Hematopoietic multipotent progenitor cell treated with erythropoietin and hydrocortisone succinate and interleukin-3 and kit ligand, for 17 days (in vitro differentiated cells): ENCODE results near the gene ZNF408.

Experiments
- DNase-seq: peaks from one replicate; pipeline ENCODE4 v3.0.0-alpha.2; 2015; ENCODE audit warnings: low spot score

ZNF408 gene

GRCh38 chr11:46676436-46677158 is 24.2 kb upstream of the ZNF408 start:
- DNase-seq = no peak

GRCh38 chr11:46677169-46677568 is 23.7 kb upstream of the ZNF408 start:
- DNase-seq = no peak

DNA sequence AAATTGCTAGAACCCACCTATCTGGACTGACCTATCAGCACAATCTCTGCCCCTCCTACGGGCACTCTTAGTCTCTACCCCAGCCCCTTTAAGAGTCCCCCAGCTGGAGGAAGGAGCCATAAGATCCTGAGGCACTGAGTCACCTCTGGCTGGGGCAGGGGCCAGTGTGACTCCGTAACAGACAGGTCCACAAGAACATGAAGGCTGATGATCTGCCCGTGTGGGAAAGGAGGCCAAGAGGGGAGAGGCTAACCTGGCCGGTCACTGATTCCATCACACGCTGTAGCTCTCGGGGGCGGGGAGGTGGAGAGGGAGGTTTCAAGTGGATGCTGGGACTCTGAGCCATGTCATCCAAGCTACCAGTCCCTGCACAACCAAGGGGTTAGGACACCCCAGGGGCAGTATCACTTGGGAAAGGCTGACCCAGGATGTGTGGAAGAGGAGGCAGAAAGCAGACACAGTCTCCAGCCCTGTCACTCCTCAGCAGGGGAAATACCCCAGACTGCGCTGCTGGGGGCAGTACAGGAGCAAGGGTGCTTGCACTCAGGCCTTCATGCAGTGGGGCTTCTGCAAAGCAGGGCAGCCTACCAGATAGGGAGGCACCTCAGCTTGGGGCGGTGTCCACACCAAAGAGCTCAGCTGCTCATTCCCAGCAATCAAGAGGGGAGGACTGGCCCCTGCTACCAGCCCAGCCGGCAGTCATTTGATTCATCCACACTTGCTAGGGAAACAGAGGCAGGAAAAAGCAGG is 22.7 kb upstream of the ZNF408 start:
- DNase-seq = no peak

DNA sequence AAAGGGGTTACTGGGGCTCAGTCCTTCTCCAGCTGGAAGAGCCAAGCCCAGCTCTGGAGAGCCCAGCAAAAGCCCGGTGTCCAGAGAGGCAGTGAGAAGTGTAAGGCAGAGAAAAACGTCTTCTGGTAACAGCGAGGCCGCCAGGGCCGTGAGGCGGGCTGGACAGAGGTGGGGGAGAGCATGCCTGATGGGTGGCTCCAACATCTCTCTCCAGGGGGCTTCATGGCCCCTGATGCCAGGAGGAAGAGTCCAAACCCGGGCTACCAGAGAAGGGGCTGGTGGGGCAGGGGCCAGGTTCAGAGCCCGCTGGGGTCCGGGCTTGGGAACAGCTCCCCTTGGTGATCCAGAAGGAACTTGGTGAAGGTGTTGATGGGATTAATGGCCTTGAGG is 22.1 kb upstream of the ZNF408 start:
- DNase-seq = no peak

GRCh38 chr11:46679241-46680163 is 21.3 kb upstream of the ZNF408 start:
- DNase-seq = no peak

DNA sequence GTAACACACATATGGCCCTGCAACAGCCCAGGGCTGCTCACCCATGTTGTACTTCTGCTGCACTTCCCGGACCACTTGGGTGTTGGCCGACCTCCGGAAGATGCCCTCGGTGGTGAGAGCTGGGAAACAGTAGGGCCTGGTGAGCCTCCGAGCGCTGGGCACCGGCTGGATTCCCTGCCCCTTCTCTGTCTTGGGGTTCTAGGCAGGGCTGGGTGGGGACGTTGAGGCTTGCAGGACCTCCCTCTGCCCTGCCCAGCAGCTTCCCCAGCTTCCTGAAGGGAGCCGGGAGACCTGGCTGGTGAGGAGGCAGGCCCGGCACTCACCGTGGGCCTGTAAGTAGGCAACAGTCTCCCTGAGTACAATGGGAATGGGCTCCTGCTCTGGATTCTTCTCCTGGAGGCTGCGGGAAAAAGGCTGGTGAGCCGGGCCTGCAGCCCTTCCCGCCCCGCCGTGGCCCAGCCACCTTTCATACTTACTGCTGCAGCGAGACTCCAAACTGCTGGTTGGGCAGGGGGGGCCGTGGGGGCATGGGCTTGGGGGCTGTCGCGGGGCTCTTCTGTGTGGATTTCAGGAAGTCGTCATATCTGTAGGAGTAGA is 20.6 kb upstream of the ZNF408 start:
- DNase-seq = no peak

DNA sequence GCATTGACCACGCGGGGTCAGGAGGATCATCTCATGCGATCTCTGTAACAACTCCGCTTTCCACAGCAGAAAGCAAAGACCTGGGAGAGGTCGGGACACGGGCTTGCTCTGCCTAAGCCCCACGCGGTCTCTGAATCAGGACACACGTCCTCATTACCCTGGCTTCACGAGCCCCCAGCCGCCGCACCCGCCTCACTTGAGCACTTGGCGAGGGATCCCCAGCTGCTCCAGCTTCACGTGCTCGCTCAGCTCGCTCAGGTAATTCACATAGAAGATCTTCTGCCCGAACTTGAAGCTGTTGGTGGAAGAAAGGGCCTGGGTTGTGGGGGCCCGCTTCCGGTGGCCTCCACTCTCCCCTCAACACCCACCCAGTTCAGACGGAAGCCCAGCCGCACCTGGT is 20.0 kb upstream of the ZNF408 start:
- DNase-seq = no peak

- DNase-seq = no peak
Measured at GRCh38 chr11:46681814-46682213, 19.0 kb upstream of the ZNF408 start.

DNA sequence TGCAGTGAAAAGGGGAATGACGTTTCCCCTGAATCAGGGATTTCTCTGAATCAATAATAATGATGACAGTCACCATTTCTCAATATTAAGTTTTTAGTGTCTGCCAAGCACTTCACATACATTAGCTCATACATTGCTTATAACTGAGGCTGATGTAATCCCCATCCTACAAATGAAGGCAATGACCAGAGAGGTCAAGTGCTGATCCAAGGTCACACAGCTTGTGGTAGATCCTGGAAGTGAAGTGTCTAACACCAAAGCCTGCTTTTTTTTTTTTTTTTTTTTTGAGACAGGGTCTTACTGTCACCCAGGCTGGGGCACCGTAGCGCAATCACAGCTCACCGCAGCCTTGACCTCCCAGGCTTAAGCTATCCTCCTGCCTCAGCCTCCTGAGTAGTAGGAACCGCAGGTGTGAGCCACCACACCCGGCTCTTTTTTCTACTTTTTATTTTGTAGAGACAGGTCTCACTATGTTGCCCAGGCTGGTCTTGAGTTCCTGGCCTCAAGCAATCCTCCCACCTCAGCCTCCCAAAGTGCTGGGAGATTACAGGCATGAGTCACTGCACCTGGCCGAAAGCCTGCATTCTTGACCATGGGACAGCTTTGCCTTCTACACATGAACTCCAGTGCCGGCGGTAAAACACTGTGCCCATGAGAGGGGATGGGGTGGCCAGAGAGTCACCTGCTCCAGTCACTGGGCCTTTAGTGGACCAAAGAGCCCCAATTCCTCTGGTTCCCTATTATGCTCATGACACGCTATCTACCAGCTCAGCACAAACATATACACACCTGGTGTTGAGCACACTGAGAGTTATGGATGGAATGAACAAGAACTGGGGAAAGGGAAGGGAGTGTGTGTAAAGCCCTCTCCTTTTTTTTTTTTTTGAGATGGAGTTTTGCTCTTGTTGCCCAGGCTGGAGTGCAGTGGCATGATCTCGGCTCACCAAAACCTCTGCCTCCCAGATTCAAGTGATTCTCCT is 17.8 kb upstream of the ZNF408 start:
- DNase-seq = no peak

DNA sequence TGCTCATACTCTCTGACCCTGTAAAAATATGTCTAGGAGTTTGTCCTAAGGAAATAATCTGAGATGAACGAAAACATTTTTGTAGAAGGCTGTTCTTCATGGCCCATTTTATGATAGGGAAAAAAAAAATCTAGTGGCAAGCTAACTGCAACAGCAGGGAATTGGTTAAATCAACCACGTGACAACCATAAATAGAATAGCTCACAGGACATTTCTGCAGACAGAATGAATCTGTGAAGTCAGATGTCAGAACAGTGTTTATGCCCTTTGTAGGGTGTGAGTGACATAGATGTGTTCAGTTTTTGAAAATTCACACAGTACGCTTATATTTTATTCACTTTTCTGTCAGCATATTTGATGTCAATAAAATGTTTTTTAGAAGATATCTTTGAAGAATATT is 16.5 kb upstream of the ZNF408 start:
- no peak for DNase-seq

DNA sequence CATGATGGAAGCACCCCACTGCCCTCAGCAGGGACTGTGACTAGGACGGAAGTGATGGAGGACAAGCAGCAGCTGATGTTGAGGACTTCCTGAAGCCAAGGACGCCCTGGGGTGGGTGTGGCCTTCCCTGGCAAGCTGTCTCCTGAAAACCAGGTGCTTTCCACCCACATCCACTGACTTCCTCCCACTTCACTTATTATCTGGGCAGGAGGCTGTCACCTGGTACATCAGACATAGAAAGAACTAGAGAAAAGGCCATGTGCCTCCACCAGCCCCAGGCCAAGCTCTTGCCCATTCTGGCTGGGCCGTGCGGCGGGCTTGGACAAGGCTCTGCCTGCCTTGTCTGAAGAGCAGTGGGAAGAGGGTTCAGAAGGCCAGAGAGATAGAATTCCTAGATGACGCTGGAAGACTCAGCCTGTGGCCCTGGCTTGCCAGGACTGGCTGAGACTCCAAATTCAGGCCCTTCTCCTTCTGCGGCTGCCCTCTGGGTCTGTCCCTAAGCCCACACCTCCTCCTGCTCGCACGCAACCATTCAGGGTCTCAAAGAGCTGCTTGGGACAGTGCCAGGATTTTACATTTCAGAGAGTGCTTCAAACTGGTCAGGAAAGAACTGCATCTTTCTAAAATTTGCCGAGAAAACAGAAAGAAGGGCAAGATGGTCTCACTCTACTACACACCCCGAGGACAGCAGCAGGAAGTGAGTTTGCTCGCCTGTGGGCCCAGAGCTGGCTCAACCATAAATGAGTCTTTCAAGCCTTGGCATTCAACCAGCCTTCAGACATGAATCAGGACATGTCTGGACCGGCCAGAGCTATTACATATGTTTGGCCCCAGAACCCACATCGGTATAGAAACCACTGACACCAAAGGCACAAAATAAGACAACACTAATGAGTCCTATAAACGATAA is 13.7 kb upstream of the ZNF408 start:
- DNase-seq = no peak

- DNase-seq = no peak
Measured at GRCh38 chr11:46690702-46691101, 10.1 kb upstream of the ZNF408 start.

DNA sequence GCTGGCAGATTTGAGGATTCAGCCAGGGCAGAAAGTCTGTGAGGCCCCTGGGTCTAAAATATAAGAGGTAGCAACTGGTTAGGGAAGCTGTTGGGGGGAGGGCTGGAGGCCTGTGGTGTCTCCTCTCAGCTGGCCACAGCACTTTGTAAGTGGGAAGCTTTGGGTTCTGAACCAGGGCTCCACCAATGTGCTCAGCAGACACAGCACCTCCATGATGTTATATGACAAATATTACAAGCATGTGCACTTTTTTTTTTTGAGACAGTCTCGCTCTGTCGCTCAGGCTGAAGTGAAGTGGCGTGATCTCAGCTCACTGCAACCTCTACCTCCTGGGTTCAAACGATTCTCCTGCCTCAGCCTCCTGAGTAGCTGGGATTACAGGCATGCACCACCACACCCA is 8.4 kb upstream of the ZNF408 start:
- no peak for DNase-seq

- DNase-seq = no peak
Measured at GRCh38 chr11:46693597-46694012, 7.2 kb upstream of the ZNF408 start.

DNA sequence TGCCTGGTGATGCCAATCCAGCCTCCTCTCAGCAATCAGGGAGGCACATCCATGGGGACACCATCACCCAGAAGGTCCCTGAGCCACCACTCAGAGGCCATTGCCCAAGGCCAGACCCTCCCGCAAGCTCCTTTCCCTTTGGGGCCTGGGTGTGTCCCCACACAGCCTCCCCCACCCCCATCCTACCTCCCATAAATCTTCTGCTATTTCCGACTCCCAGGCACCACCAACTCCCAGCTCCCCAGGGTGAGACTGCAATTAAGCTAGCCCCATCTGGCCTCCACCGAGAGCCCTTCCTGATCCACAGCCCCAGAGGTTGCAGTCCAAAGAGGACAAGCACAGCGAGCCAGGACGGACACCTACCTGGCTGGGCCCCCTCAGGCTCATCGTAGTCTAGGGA is 6.8 kb upstream of the ZNF408 start:
- DNase-seq = no peak

GRCh38 chr11:46694607-46695006 is 6.2 kb upstream of the ZNF408 start:
- DNase-seq = no peak

DNA sequence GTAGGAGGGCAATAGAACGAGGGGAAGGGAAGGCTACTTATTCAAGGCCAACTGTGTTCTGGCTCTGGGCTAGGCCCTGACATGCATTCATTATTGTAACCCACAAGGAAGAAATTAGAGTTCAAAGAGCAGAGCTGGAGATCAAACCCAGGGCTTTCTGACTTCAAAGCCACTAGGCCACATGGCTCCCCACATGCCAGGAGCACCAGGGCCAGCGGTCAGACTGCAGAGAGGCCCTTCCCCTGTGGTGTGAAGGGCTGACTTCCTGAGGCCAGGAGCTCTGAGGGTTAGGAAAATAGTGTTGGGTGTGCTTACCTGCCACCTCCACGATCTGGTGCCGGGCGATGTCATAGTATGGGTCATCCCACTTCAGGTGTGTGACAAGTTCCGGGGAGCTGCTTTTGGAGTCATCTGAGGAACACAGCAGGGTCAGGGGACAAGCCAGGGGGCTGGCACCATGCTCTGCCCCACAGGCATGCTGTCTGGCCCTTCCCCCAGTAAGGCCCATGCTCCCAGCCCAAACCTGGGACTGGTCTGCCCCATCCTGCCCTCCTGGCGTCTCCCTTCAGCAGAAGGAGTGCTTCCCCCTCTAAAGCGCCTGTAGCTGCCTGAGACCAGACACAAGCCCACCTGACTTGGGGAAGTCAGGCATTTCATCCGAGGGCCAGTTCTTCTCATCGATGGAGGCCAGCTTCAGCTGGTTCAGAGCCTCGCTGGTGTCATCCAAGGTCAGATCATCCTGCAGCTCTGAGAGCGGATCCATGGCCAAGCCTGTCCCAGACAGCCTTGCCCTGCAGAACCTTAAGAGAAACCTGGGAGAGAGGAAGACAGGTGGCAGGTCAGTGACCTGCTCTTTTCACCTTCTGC is 5.3 kb upstream of the ZNF408 start:
- DNase-seq = no peak

- DNase-seq = no peak
Measured at GRCh38 chr11:46696212-46696558, 4.6 kb upstream of the ZNF408 start.

GRCh38 chr11:46697303-46697702 is 3.5 kb upstream of the ZNF408 start:
- no peak for DNase-seq
